GM12873 (cell line): ENCODE measurements around the gene ANKFN1.

Experiments used
- CTCF ChIP-seq: IDR thresholded peaks from 2 replicates; pipeline ENCODE4 v1.5.1; 2012; ENCODE audit warnings: low read depth, mild to moderate bottlenecking, moderate library complexity, low read length, control low read depth; ENCODE audit not compliant: insufficient read depth; ENCODE audit errors: missing control alignments

The ANKFN1 gene

DNA sequence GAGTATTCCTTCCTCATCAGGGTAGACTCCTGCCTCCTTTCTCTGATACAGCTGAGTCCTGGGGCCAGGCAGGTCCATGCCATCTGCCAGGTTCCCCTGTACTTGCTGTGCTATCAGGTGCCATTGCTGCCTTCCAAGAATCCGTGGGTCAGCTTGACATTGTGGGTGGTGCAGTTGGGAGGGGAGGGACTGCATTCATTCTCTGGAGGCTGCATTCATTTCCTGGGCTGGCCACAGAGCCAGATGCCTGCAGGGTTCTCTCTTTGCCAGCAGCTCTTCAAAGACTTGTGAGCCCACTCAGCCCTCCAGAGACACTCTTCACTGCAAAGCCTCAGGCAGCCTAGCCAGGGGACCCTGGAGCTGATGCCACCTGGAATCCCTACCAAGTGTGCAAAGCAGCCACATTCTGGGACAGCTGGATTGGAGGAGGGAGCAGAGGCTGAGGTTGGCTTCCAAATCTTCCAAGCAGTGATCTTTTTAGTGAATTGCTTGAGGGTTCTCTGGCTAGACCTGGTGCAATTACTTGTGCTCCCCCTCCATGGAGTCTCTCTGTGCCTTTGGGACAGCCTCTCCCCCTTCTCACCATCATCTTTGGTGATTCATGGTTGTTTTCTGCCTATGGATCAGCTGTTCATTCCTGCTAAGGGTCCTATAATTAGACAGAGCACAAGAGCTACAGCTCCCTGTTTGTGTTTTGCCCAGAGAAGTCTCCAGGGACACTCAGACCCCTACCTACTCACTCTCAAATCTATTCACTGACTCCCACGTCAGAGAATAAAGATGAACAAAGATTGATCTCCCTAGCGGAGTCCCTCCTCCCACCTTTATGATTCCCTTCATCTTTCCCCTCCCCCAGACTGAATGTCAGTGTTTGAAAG, 20.9 kb downstream of the ANKFN1 start:
- no peak for TF ChIP-seq CTCF

- TF ChIP-seq CTCF = no peak
These were observed 22.2 kb downstream of the ANKFN1 start for GRCh38 chr17:56175299-56175955.

DNA sequence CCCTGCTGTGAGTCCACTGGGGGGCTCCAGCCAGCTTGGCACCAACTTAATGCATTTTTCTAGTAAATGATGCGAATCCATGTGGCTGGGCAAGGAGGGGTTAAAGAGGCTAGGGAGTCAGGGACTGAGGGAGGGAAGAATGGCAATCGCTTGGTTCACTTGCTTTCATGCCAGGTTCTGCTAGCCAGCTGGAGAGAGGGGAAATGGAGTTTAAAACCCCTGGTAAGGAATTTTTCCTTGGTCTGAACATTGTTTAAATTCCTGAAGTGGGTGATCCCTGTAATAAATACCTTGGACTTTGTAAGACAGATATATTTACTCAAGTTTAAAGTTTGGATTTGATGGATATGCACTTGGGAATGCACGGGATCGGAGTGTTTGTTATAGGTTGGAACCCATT, 22.8 kb downstream of the ANKFN1 start:
- TF ChIP-seq CTCF = no peak

DNA sequence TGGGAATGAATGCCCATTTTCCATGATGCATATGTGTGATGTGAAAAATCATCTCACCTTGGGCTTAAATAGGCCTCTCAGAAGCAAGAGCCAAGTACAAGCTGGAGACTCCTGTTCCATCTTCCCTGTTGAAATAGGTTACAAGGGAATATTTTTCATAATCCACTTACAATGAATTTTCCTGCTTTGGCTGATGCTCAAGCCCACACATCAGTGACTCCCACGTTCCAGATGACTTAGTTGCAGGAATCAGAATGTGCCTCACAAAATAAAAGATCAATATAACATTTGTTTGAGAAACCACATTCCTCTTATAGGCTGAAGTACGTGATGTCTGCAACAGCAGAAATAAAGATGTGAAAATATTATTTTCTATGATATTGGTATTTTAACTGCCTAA, 24.1 kb downstream of the ANKFN1 start:
- no peak for TF ChIP-seq CTCF

GRCh38 chr17:56178203-56178602, 24.9 kb downstream of the ANKFN1 start:
- no peak for TF ChIP-seq CTCF

DNA sequence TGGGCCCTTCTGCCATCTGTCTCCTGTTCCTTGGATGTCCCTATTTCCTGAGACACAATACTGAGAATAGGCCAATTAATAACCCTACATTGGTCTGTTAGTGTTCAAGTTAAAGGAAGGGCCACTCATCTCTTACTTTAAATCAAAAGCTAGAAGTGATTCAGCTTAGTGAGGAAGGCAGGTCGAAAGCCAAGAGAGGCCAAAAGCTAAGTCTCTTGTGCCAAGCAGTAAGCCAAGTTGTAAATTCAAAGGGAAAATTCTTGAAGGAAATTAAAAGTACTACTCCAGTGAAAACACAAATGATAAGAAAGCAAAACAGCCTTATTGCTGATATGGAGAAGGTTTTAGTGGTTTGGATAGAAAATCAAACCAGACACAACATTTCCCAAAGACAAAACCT, 28.8 kb downstream of the ANKFN1 start:
- TF ChIP-seq CTCF = no peak

GRCh38 chr17:56184650-56185049, 31.4 kb downstream of the ANKFN1 start:
- no peak for TF ChIP-seq CTCF
